Measurements from ENCODE around the gene TBC1D32.
"Not testable (repeated sequence)": the region's sequence is repeated elsewhere in the genome, so short reads cannot be mapped to it uniquely, and the experiment has no call there.

The TBC1D32 gene

GRCh38 chr6:121064345-121064744 lies 269.9 kb downstream of the TBC1D32 start:
- no peak overlapping the region for H3K27ac ChIP-seq (ENCODE audit: low read depth, low read length, severe bottlenecking)
- H3K36me3 ChIP-seq (ENCODE audit: control insufficient read depth, insufficient read depth, low read length): no peaks in the 10 kb centered on the region
- WGBS, 2 experiments (ENCODE audit: insufficient coverage in 2 of 2): 79 to 92% methylated on average over 3 of the region's 3 CpGs
- peaks cover 4% of the 10 kb centered on the region for H3K9me3 ChIP-seq (ENCODE audit: control insufficient read depth, low read length)
- H3K4me1 ChIP-seq (ENCODE audit: control insufficient read depth, insufficient read depth, low read length, poor library complexity, severe bottlenecking): no peaks in the 10 kb centered on the region
- H3K4me3 ChIP-seq (ENCODE audit: extremely low read depth, insufficient read depth, low read length, poor library complexity, severe bottlenecking): no peak overlapping the region

DNA sequence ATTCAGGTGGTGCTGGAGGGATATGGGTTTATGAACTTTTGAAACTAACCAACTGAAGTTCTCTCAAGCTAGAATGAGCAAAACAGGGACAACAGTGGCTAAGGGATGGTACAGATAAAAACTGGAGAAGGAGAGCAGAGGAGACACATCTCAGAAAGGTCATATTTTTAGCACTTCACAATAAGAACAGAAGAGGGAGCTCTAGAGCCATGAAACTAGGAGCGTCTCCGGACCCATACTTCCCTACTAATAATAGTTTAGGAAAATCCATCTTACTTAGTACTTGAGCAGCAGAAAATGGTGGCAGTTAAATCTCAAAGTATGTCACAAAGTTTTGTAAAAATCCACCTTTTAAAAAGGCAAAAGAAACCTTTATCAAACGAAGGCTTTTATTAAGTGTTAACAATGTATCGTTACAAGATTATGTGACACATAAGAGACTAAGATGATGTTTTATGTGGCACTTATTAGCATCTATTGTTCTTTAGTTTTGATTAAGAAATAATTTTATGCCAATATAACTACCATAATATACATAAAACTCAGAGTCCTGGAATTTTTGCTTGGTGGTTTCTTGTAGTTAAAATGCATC lies 278.6 kb downstream of the TBC1D32 start:
- no peaks in the 10 kb centered on the region for H3K36me3 ChIP-seq (ENCODE audit: control insufficient read depth, insufficient read depth, low read length)
- H3K27ac ChIP-seq (ENCODE audit: low read depth, low read length, severe bottlenecking): no peak overlapping the region
- H3K9me3 ChIP-seq (ENCODE audit: control insufficient read depth, low read length): no peaks in the 10 kb centered on the region
- H3K4me1 ChIP-seq (ENCODE audit: control insufficient read depth, insufficient read depth, low read length, poor library complexity, severe bottlenecking): no peaks in the 10 kb centered on the region
- no peak overlapping the region for H3K4me3 ChIP-seq (ENCODE audit: extremely low read depth, insufficient read depth, low read length, poor library complexity, severe bottlenecking)
- no CpG with 5 or more reads among the region's 4 CpGs for WGBS, 2 experiments (ENCODE audit: insufficient coverage in 2 of 2)

GRCh38 chr6:121048593-121048992 lies 285.7 kb downstream of the TBC1D32 start:
- not testable (repeated sequence) for H3K36me3 ChIP-seq (ENCODE audit: control insufficient read depth, insufficient read depth, low read length); H3K27ac ChIP-seq (ENCODE audit: low read depth, low read length, severe bottlenecking); H3K4me1 ChIP-seq (ENCODE audit: control insufficient read depth, insufficient read depth, low read length, poor library complexity, severe bottlenecking); H3K9me3 ChIP-seq (ENCODE audit: control insufficient read depth, low read length); H3K4me3 ChIP-seq (ENCODE audit: extremely low read depth, insufficient read depth, low read length, poor library complexity, severe bottlenecking)
- no CpG with 5 or more reads among the region's 4 CpGs for WGBS, 2 experiments (ENCODE audit: insufficient coverage in 2 of 2)

DNA sequence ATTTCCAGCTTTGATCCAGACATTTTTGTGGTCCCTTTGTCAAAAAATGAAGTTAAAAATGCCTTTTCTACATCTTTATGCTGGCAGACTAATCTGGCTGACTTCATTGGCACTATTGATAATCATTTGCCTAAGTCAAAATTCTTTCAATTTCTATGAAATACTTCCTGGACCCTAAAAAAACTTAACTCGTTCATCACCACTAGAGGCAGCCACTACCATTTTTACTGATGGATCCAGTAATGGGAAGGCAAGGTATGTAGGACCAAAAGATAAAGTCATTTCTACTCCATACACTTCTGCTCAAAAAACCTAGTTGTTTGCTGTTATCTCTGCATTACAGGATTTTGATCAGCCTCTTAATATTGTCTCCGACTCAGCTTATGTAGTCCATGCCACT lies 289.4 kb downstream of the TBC1D32 start:
- not testable (repeated sequence) for H3K4me3 ChIP-seq (ENCODE audit: extremely low read depth, insufficient read depth, low read length, poor library complexity, severe bottlenecking); H3K4me1 ChIP-seq (ENCODE audit: control insufficient read depth, insufficient read depth, low read length, poor library complexity, severe bottlenecking); H3K9me3 ChIP-seq (ENCODE audit: control insufficient read depth, low read length); H3K27ac ChIP-seq (ENCODE audit: low read depth, low read length, severe bottlenecking); H3K36me3 ChIP-seq (ENCODE audit: control insufficient read depth, insufficient read depth, low read length)
- 83 to 91% methylated on average over 1 to 2 of the region's 2 CpGs for WGBS, 2 experiments (ENCODE audit: insufficient coverage in 2 of 2)

DNA sequence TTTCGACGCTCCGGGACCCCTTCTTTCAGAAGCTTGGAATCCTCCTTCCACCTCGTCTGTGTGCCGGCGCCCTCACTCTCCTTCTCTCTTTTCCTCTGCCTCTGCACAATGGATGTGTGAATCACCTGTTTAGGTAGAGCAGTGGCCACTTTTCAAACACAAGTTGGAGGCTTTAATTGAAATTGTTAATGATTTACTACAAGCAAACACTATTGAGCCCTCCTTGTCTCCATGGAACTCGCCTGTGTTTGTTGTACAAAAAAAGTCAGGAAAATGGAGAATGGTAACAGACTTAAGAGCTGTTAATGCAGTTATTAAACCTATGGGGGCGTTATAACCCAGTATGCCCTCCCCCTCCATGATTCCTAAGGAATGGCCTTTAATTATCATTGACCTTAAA lies 290.6 kb downstream of the TBC1D32 start:
- not testable (repeated sequence) for H3K9me3 ChIP-seq (ENCODE audit: control insufficient read depth, low read length); H3K4me3 ChIP-seq (ENCODE audit: extremely low read depth, insufficient read depth, low read length, poor library complexity, severe bottlenecking); H3K36me3 ChIP-seq (ENCODE audit: control insufficient read depth, insufficient read depth, low read length); H3K4me1 ChIP-seq (ENCODE audit: control insufficient read depth, insufficient read depth, low read length, poor library complexity, severe bottlenecking); H3K27ac ChIP-seq (ENCODE audit: low read depth, low read length, severe bottlenecking)
- WGBS, 2 experiments (ENCODE audit: insufficient coverage in 2 of 2): 83 to 100% methylated on average over 3 to 6 of the region's 8 CpGs

- H3K4me3 ChIP-seq (ENCODE audit: extremely low read depth, insufficient read depth, low read length, poor library complexity, severe bottlenecking); H3K4me1 ChIP-seq (ENCODE audit: control insufficient read depth, insufficient read depth, low read length, poor library complexity, severe bottlenecking); H3K27ac ChIP-seq (ENCODE audit: low read depth, low read length, severe bottlenecking); H3K9me3 ChIP-seq (ENCODE audit: control insufficient read depth, low read length); H3K36me3 ChIP-seq (ENCODE audit: control insufficient read depth, insufficient read depth, low read length): not testable (repeated sequence)
- WGBS, 2 experiments (ENCODE audit: insufficient coverage in 2 of 2): 100% methylated on average over 1 of the region's 6 CpGs; no CpG with 5 or more reads in 1 of the 2 experiments
Measured at GRCh38 chr6:121043211-121043610, 291.1 kb downstream of the TBC1D32 start.

GRCh38 chr6:121042766-121043165 lies 291.5 kb downstream of the TBC1D32 start:
- Histone ChIP-seq H3K27ac (ENCODE audit: low read depth, low read length, severe bottlenecking) (no peak overlapping the region), H3K4me1 (ENCODE audit: control insufficient read depth, insufficient read depth, low read length, poor library complexity, severe bottlenecking) (no peaks in the 10 kb centered on the region), H3K9me3 (ENCODE audit: control insufficient read depth, low read length) (no peaks in the 10 kb centered on the region), H3K4me3 (ENCODE audit: extremely low read depth, insufficient read depth, low read length, poor library complexity, severe bottlenecking) (no peak overlapping the region), H3K36me3 (ENCODE audit: control insufficient read depth, insufficient read depth, low read length) (no peaks in the 10 kb centered on the region)
- whole genome bisulfite sequencing, 2 experiments (ENCODE audit: insufficient coverage in 2 of 2): 82 to 88% methylated on average over 9 to 10 of the region's 13 CpGs

DNA sequence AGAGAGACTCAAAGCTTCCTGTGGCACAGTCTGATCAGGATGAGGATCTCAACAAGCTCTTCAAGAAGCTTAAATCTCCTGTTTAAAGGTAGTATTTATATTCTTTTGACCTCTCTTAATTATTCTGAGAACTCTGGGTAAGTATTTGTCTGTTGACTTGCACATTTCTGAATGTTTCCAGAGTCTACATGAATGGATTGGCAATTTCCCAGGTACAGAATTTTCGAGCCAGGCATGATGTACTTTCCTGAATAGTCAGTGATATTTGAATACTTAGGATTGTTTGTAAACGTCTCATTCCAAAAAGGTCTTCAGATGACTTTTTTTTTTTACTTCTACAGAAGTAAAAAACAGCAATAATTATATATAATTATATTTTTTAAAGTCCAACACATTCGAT lies 293.4 kb downstream of the TBC1D32 start:
- H3K4me3 ChIP-seq (ENCODE audit: extremely low read depth, insufficient read depth, low read length, poor library complexity, severe bottlenecking): no peak overlapping the region
- H3K27ac ChIP-seq (ENCODE audit: low read depth, low read length, severe bottlenecking): no peak overlapping the region
- H3K36me3 ChIP-seq (ENCODE audit: control insufficient read depth, insufficient read depth, low read length): no peaks in the 10 kb centered on the region
- no peaks in the 10 kb centered on the region for H3K4me1 ChIP-seq (ENCODE audit: control insufficient read depth, insufficient read depth, low read length, poor library complexity, severe bottlenecking)
- no peaks in the 10 kb centered on the region for H3K9me3 ChIP-seq (ENCODE audit: control insufficient read depth, low read length)
- WGBS, 2 experiments (ENCODE audit: insufficient coverage in 2 of 2): no CpG with 5 or more reads among the region's 3 CpGs

GRCh38 chr6:121033091-121033490 lies 301.2 kb downstream of the TBC1D32 start:
- WGBS, 2 experiments (ENCODE audit: insufficient coverage in 2 of 2): no CpG with 5 or more reads among the region's 3 CpGs

DNA sequence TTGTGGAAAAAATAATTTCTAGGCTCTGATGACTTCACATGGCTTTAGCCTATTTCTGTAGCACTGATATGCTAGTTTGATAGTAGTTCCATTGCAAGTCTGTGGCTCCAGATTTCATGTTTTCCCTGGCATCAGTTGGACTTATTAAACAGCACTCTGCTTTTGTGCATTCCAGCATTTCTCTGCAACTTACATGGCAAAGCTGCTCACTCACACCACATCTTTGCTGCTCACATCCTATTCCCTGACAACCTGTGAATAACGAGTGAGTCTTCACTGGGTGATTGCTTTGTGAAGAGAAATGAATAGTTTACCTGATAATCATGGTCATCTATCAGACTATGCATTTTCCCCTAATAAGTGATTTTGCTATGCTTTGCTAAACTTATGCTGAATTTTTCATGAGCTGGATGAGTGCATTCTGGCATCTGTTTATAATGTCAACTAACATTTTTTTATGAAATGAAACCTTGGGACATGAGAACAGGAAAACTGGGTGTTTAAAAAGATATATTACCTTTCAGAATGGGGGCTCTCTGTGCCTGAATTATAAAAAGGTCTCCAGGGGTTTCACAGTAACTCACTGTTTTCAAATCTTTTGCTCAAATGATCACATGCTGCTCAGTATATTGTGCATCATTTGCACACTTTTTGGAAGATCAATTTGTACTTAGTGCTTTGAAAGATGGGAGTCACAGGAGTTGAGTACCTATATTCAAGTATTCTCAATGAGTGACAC lies 301.8 kb downstream of the TBC1D32 start:
- Histone ChIP-seq H3K36me3 (ENCODE audit: control insufficient read depth, insufficient read depth, low read length) (no peaks in the 10 kb centered on the region), H3K9me3 (ENCODE audit: control insufficient read depth, low read length) (no peaks in the 10 kb centered on the region), H3K4me3 (ENCODE audit: extremely low read depth, insufficient read depth, low read length, poor library complexity, severe bottlenecking) (no peak overlapping the region), H3K4me1 (ENCODE audit: control insufficient read depth, insufficient read depth, low read length, poor library complexity, severe bottlenecking) (no peaks in the 10 kb centered on the region), H3K27ac (ENCODE audit: low read depth, low read length, severe bottlenecking) (no peak overlapping the region)
- no CpG with 5 or more reads among the region's 1 CpG for WGBS, 2 experiments (ENCODE audit: insufficient coverage in 2 of 2)

More at GRCh38 chr6:121033091-121033490, 301.2 kb downstream of the TBC1D32 start:
- H3K27ac ChIP-seq (ENCODE audit: low read depth, low read length, severe bottlenecking): no peak overlapping the region
- H3K4me3 ChIP-seq (ENCODE audit: extremely low read depth, insufficient read depth, low read length, poor library complexity, severe bottlenecking): no peak overlapping the region
- H3K4me1 ChIP-seq (ENCODE audit: control insufficient read depth, insufficient read depth, low read length, poor library complexity, severe bottlenecking): no peaks in the 10 kb centered on the region
- H3K9me3 ChIP-seq (ENCODE audit: control insufficient read depth, low read length): no peaks in the 10 kb centered on the region
- H3K36me3 ChIP-seq (ENCODE audit: control insufficient read depth, insufficient read depth, low read length): no peaks in the 10 kb centered on the region
